T-helper 2 cell treated with Interferon-gamma antibody and Interleukin-4, amounts not matched to agents 5 μg/mL and 100 μg/mL, for 36 hours (primary cell): ENCODE results near the gene ENOX1.

Experiments used
- DNase-seq: peaks from one replicate; pipeline ENCODE4 v3.0.0; 2021; ENCODE audit warnings: low spot score
- H3K27ac Mint-ChIP-seq: one replicate; pipeline ENCODE4 v1.8.0; 2021; ENCODE audit warnings: mild to moderate bottlenecking, mixed read lengths
- H3K27me3 Mint-ChIP-seq: one replicate; pipeline ENCODE4 v1.8.0; 2021; ENCODE audit warnings: low read depth, mixed read lengths
- H3K36me3 Mint-ChIP-seq: one replicate; pipeline ENCODE4 v1.8.0; 2021; ENCODE audit warnings: low read depth, mixed read lengths
- H3K4me1 Mint-ChIP-seq: one replicate; pipeline ENCODE4 v1.8.0; 2021; ENCODE audit warnings: low read depth, mixed read lengths
- H3K4me3 Mint-ChIP-seq: one replicate; pipeline ENCODE4 v1.8.0; 2022; ENCODE audit warnings: mild to moderate bottlenecking, moderate library complexity, mixed read lengths
- H3K9me3 Mint-ChIP-seq: one replicate; pipeline ENCODE4 v1.8.0; 2021; ENCODE audit warnings: mixed read lengths

ENOX1 gene

GRCh38 chr13:43573361-43573740 is 213.4 kb downstream of the ENOX1 start:
- Mint-ChIP-seq H3K4me1 (no peaks in the 10 kb centered on the region), H3K4me3 (no peak overlapping the region), H3K27me3 (peaks cover 10% of the 10 kb centered on the region), H3K9me3 (peaks cover 6% of the 10 kb centered on the region), H3K36me3 (no peaks in the 10 kb centered on the region), H3K27ac (no peak overlapping the region)
- DNase-seq, result no peak

GRCh38 chr13:43572656-43573360 is 214.0 kb downstream of the ENOX1 start:
- no peak for DNase-seq
- peaks cover 10% of the 10 kb centered on the region for H3K27me3 Mint-ChIP-seq
- no peak overlapping the region for H3K4me3 Mint-ChIP-seq
- H3K27ac Mint-ChIP-seq, result no peak overlapping the region
- H3K36me3 Mint-ChIP-seq, result no peaks in the 10 kb centered on the region
- H3K9me3 Mint-ChIP-seq, result peaks cover 6% of the 10 kb centered on the region
- no peaks in the 10 kb centered on the region for H3K4me1 Mint-ChIP-seq

DNA sequence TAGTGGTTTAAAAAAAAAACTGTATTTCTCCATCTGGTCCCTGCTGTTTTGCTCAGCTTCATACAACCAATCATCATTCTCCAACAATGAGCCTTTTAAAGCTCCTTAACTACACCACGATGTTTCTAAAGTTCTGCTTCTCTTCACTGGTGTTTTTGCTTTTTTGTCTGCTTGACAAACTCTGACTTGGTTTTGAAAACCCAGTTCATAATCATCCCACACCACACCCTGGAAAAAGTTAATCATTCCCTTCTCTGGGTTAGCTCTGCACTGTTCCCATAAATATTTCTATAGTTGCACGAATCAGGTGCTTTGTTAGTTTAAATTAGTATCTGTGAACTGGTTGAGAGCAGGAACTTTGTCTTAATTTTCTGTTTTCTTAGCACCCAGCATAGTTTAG is 217.1 kb downstream of the ENOX1 start:
- Mint-ChIP-seq H3K4me1 (no peaks in the 10 kb centered on the region), H3K36me3 (no peaks in the 10 kb centered on the region), H3K4me3 (no peak overlapping the region), H3K27ac (no peak overlapping the region), H3K9me3 (no peaks in the 10 kb centered on the region), H3K27me3 (peaks cover 10% of the 10 kb centered on the region)
- no peak for DNase-seq

DNA sequence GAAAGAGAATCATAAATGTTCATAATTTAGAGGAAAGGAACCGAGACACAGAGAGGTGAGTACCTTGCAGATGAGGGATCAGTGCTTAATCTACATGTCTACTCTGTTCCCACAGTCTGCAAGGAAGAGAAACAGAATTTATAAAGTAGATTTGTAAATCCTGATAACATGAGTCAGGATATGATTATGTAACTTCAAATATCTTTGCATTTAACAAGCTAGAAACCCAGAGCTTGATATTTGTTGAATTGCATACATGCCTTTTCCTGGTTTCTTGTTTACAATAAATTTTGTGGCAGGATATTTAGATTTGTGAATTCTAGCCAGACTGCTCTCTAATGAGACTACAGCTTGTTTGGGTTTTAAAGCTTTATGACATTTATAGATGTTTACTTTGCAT is 219.2 kb downstream of the ENOX1 start:
- H3K4me3 Mint-ChIP-seq, result no peak overlapping the region
- H3K4me1 Mint-ChIP-seq, result no peaks in the 10 kb centered on the region
- no peak for DNase-seq
- no peaks in the 10 kb centered on the region for H3K36me3 Mint-ChIP-seq
- no peak overlapping the region for H3K27ac Mint-ChIP-seq
- peaks cover 19% of the 10 kb centered on the region for H3K27me3 Mint-ChIP-seq
- no peaks in the 10 kb centered on the region for H3K9me3 Mint-ChIP-seq

DNA sequence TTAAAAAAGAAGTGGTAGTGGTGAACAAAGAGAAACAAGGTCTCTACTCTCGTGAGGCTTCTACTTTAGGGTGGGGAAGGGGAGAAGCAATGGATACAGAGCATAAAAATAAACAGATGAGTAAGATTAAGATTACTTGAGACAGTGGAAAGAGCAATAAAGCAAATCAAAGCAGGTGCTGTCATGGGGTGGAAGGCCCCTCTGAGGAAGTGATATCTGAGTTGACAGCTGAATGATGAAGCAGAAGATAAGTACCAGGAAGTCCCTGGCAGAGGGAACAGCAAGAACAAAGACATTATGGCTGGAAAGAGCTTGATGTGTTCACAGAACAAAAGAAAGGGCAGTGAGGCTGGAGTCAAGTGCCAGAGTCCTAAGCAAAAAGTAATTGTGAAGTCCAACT is 221.8 kb downstream of the ENOX1 start:
- DNase-seq, result no peak
- H3K27me3 Mint-ChIP-seq, result peaks cover 19% of the 10 kb centered on the region
- no peaks in the 10 kb centered on the region for H3K36me3 Mint-ChIP-seq
- H3K4me1 Mint-ChIP-seq, result no peaks in the 10 kb centered on the region
- no peak overlapping the region for H3K27ac Mint-ChIP-seq
- no peaks in the 10 kb centered on the region for H3K9me3 Mint-ChIP-seq
- no peak overlapping the region for H3K4me3 Mint-ChIP-seq

- H3K9me3 Mint-ChIP-seq, result no peaks in the 10 kb centered on the region
- DNase-seq, result no peak
- no peak overlapping the region for H3K27ac Mint-ChIP-seq
- H3K4me1 Mint-ChIP-seq, result no peaks in the 10 kb centered on the region
- H3K27me3 Mint-ChIP-seq, result peaks cover 19% of the 10 kb centered on the region
- no peak overlapping the region for H3K4me3 Mint-ChIP-seq
- no peaks in the 10 kb centered on the region for H3K36me3 Mint-ChIP-seq
These were observed 225.7 kb downstream of the ENOX1 start for GRCh38 chr13:43561081-43561480.

- no peaks in the 10 kb centered on the region for H3K9me3 Mint-ChIP-seq
- H3K4me1 Mint-ChIP-seq, result no peaks in the 10 kb centered on the region
- no peak overlapping the region for H3K4me3 Mint-ChIP-seq
- H3K27me3 Mint-ChIP-seq, result peaks cover 19% of the 10 kb centered on the region
- no peak overlapping the region for H3K27ac Mint-ChIP-seq
- H3K36me3 Mint-ChIP-seq, result no peaks in the 10 kb centered on the region
- no peak for DNase-seq
These were observed 227.8 kb downstream of the ENOX1 start for GRCh38 chr13:43558939-43559338.

DNA sequence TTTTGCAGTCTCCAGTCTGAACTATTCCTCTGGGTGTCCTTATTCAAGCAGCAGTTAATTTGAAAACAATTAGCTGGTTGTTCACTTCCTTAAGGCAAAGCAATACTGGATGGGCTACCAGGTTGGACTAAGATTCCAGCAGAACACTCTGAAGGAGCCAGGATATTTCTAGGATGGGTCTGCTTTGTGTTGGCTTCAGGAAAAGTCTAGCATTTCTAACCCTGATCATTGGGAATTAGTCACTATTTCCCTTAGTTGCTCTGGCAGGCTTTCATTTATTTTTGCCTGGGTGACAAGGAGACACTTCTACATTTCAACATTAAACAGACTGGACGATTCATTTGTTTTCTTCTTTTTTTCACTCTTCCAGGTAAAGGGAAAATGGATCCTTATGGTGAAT is 228.4 kb downstream of the ENOX1 start:
- Mint-ChIP-seq H3K4me3 (no peak overlapping the region), H3K4me1 (no peaks in the 10 kb centered on the region), H3K36me3 (no peaks in the 10 kb centered on the region), H3K9me3 (no peaks in the 10 kb centered on the region), H3K27me3 (peaks cover 17% of the 10 kb centered on the region), H3K27ac (no peak overlapping the region)
- DNase-seq, result no peak

DNA sequence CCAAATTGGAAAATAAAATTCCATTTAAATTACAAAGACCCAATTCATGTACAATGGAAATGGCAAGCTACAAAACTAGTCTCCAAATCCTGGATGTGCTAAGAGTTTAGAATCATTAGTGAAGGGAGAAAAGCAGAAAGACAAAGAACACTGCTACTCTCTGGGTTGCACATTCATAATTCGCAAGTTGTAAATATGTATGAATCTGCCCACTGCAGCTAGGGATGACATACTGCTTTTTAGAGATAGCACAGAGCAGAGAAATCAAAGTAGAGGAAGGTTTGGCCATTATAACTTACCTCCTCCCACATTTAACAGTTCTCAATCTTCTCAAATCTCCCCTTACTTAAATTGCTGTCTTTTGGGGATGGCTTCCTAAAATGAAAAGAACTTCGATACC is 231.1 kb downstream of the ENOX1 start:
- no peak for DNase-seq
- Mint-ChIP-seq H3K36me3 (no peaks in the 10 kb centered on the region), H3K9me3 (no peaks in the 10 kb centered on the region), H3K27me3 (peaks cover 5% of the 10 kb centered on the region), H3K4me1 (no peaks in the 10 kb centered on the region), H3K27ac (no peak overlapping the region), H3K4me3 (no peak overlapping the region)

DNA sequence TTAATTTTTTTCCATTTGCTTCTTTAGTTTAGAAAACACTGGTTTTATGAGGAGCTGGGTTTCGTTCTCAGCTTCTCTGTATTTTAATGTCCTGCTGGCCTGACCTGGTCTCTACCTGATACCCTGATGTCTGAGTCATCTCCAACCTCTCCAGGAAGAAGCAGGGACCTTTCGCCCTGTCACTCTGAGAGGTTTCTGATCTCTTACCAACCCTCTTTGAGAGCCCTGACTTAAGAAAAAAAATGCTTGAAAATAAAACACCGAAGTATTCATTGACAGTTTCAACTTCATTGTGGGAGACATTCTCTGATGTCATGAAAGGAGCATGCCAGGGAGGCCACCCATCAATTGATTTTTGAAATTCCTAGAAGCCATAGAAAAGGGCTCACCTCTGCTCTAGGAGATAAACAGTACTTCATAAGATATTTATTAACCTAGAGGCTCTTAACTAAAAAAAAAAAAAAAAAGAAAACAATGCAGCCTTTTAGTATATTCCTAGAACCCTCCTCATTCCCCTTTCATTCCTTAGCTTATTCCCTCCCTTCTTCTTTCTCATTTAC is 234.8 kb downstream of the ENOX1 start:
- no peaks in the 10 kb centered on the region for H3K9me3 Mint-ChIP-seq
- DNase-seq, result no peak
- no peaks in the 10 kb centered on the region for H3K36me3 Mint-ChIP-seq
- peaks cover 6% of the 10 kb centered on the region for H3K27me3 Mint-ChIP-seq
- H3K4me1 Mint-ChIP-seq, result peaks cover 2% of the 10 kb centered on the region
- no peak overlapping the region for H3K4me3 Mint-ChIP-seq
- H3K27ac Mint-ChIP-seq, result no peak overlapping the region

- no peaks in the 10 kb centered on the region for H3K9me3 Mint-ChIP-seq
- peaks cover 2% of the 10 kb centered on the region for H3K4me1 Mint-ChIP-seq
- H3K36me3 Mint-ChIP-seq, result no peaks in the 10 kb centered on the region
- H3K4me3 Mint-ChIP-seq, result no peak overlapping the region
- no peak overlapping the region for H3K27ac Mint-ChIP-seq
- DNase-seq, result no peak
- H3K27me3 Mint-ChIP-seq, result peaks cover 6% of the 10 kb centered on the region
These were observed 240.0 kb downstream of the ENOX1 start for GRCh38 chr13:43546816-43547215.

DNA sequence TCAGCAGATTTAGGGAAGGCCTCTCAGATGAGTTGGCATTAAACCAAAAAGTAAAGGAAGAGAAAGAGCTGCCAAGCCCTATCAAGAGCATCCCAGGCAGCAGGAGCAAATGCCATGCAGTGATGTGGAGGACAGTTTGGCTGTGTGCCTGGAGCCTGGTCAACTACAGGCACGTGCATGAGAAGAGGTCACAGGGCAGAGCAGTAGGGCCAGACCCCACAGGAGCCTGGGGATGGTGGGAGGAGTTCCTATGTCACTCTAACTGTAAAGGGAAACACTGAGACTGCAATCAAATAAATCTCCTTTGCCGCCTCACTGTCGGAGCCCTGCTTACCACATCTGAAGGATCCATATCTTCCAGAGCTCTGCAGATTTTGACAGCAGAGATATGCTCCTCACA is 240.5 kb downstream of the ENOX1 start:
- peaks cover 6% of the 10 kb centered on the region for H3K27me3 Mint-ChIP-seq

GRCh38 chr13:43545317-43545874 is 241.4 kb downstream of the ENOX1 start:
- Mint-ChIP-seq H3K4me1 (peaks cover 2% of the 10 kb centered on the region), H3K27ac (no peak overlapping the region)
- no peak for DNase-seq

More for the DNA sequence above, 240.5 kb downstream of the ENOX1 start:
- Mint-ChIP-seq H3K9me3 (no peaks in the 10 kb centered on the region), H3K36me3 (no peaks in the 10 kb centered on the region), H3K27ac (no peak overlapping the region), H3K4me1 (peaks cover 2% of the 10 kb centered on the region), H3K4me3 (no peak overlapping the region)
- DNase-seq, result no peak

DNA sequence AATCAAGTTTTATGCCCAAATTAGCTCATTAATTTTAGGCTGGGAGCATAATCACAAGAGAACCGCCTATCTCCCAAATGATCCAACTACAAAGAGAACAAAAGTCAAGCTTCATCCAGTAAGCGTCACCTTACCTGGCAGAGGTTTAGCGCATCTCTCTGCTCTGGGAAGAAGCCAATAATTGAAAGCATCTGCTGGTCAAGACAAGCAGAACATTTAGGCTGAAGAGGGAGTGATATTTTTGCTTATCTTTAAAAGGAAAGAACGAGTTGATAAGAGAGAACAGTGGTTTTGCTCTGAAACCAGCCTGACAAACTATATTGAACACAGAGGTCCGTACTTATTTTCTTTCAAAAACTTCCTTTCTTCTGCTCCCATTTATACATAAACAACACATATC is 242.1 kb downstream of the ENOX1 start:
- Mint-ChIP-seq H3K36me3 (no peaks in the 10 kb centered on the region), H3K27me3 (peaks cover 6% of the 10 kb centered on the region), H3K27ac (no peak overlapping the region), H3K4me1 (peaks cover 2% of the 10 kb centered on the region), H3K9me3 (no peaks in the 10 kb centered on the region), H3K4me3 (no peak overlapping the region)
- no peak for DNase-seq

More at GRCh38 chr13:43545317-43545874, 241.4 kb downstream of the ENOX1 start:
- Mint-ChIP-seq H3K9me3 (no peaks in the 10 kb centered on the region), H3K27me3 (peaks cover 6% of the 10 kb centered on the region), H3K36me3 (no peaks in the 10 kb centered on the region), H3K4me3 (no peak overlapping the region)

- H3K27ac Mint-ChIP-seq, result no peak overlapping the region
- DNase-seq, result no peak
- H3K4me1 Mint-ChIP-seq, result peaks cover 2% of the 10 kb centered on the region
- H3K9me3 Mint-ChIP-seq, result no peaks in the 10 kb centered on the region
- H3K36me3 Mint-ChIP-seq, result no peaks in the 10 kb centered on the region
- peaks cover 4% of the 10 kb centered on the region for H3K27me3 Mint-ChIP-seq
- H3K4me3 Mint-ChIP-seq, result no peak overlapping the region
These were observed 242.8 kb downstream of the ENOX1 start for GRCh38 chr13:43544011-43544410.
